H9 (cell line): Measurements from ENCODE around the gene OGFOD1. TPM values are rescaled to one million over a fixed set of nuclear protein-coding genes. Genes with fewer than 3 reads are reported as not detected.

ENCODE experiments used
- DNase-seq: peaks from one replicate; pipeline ENCODE4 v3.0.0-alpha.2; 2017
- H2AFZ ChIP-seq: one replicate; pipeline ENCODE4 v1.6.1; 2013; ENCODE audit warnings: mild to moderate bottlenecking, low read length, control low read depth, moderate library complexity
- H2AK5ac ChIP-seq: 2 replicates; pipeline ENCODE4 v1.6.1; 2013; ENCODE audit warnings: low read length, control low read depth, mixed read lengths; ENCODE audit not compliant: insufficient read length
- H2BK120ac ChIP-seq: one replicate; pipeline ENCODE4 v1.6.1; 2013; ENCODE audit warnings: low read depth, mild to moderate bottlenecking, low read length, control low read depth, inconsistent platforms; ENCODE audit not compliant: poor library complexity, severe bottlenecking
- H2BK12ac ChIP-seq: 2 replicates; pipeline ENCODE4 v1.6.1; 2013; ENCODE audit warnings: low read length, control low read depth, mixed read lengths, low read depth; ENCODE audit not compliant: insufficient read length
- H2BK15ac ChIP-seq: 2 replicates; pipeline ENCODE4 v1.6.1; 2013; ENCODE audit warnings: low read depth, low read length, control low read depth
- H2BK20ac ChIP-seq: one replicate; pipeline ENCODE4 v1.6.1; 2013; ENCODE audit warnings: low read depth, mild to moderate bottlenecking, low read length, control low read depth, inconsistent platforms; ENCODE audit not compliant: poor library complexity, severe bottlenecking
- H2BK5ac ChIP-seq: 2 replicates; pipeline ENCODE4 v1.6.1; 2013; ENCODE audit warnings: low read length, control low read depth, mixed read lengths; ENCODE audit not compliant: insufficient read length
- H3K14ac ChIP-seq: 2 replicates; pipeline ENCODE4 v1.6.1; 2013; ENCODE audit warnings: low read length, control low read depth; ENCODE audit not compliant: insufficient read depth
- H3K18ac ChIP-seq: 2 replicates; pipeline ENCODE4 v1.6.1; 2013; ENCODE audit warnings: low read depth, mild to moderate bottlenecking, mixed read lengths, low read length, control low read depth; ENCODE audit not compliant: insufficient read length
- H3K23ac ChIP-seq: 2 replicates; pipeline ENCODE4 v1.6.1; 2013; ENCODE audit warnings: low read length, control low read depth, mixed read lengths, low read depth; ENCODE audit not compliant: insufficient read length
- H3K23me2 ChIP-seq: 2 replicates; pipeline ENCODE4 v1.6.1; 2013; ENCODE audit warnings: low read depth, mild to moderate bottlenecking, mixed read lengths, low read length, control low read depth; ENCODE audit not compliant: insufficient read length, poor library complexity, severe bottlenecking
- H3K27ac ChIP-seq: 2 replicates; pipeline ENCODE4 v1.5.1; 2013; ENCODE audit warnings: low read length, control low read depth, mixed read lengths, low read depth; ENCODE audit not compliant: insufficient read length
- H3K27me3 ChIP-seq: 2 replicates; pipeline ENCODE4 v1.6.1; 2013; ENCODE audit warnings: low read length, control low read depth, inconsistent platforms; ENCODE audit not compliant: insufficient read depth
- H3K4ac ChIP-seq: 2 replicates; pipeline ENCODE4 v1.6.1; 2013; ENCODE audit warnings: low read depth, mild to moderate bottlenecking, control low read depth, inconsistent platforms, low read length, moderate library complexity
- H3K4me1 ChIP-seq: 2 replicates; pipeline ENCODE4 v1.6.1; 2013; ENCODE audit warnings: low read length, control low read depth, inconsistent platforms; ENCODE audit not compliant: insufficient read depth
- H3K4me2 ChIP-seq: 2 replicates; pipeline ENCODE4 v1.6.1; 2013; ENCODE audit warnings: low read length, control low read depth, mixed read lengths; ENCODE audit not compliant: insufficient read length, insufficient read depth
- H3K56ac ChIP-seq: 2 replicates; pipeline ENCODE4 v1.6.1; 2013; ENCODE audit warnings: low read depth, mild to moderate bottlenecking, mixed read lengths, low read length, control low read depth; ENCODE audit not compliant: insufficient read length
- H3K79me1 ChIP-seq: 2 replicates; pipeline ENCODE4 v1.6.1; 2013; ENCODE audit warnings: low read depth, mild to moderate bottlenecking, moderate library complexity, low read length, control low read depth, inconsistent platforms; ENCODE audit not compliant: insufficient read depth, poor library complexity, severe bottlenecking
- H3K79me2 ChIP-seq: 2 replicates; pipeline ENCODE4 v1.6.1; 2013; ENCODE audit warnings: low read length, control low read depth, inconsistent platforms; ENCODE audit not compliant: insufficient read depth
- H3K9ac ChIP-seq: 2 replicates; pipeline ENCODE4 v1.6.1; 2013; ENCODE audit warnings: low read length, control low read depth, mixed read lengths; ENCODE audit not compliant: insufficient read length; ENCODE audit errors: extremely low read depth
- H3K9me3 ChIP-seq: one replicate; pipeline ENCODE4 v1.6.1; 2013; ENCODE audit warnings: low read depth, low read length, inconsistent platforms; ENCODE audit not compliant: control insufficient read depth
- H3T11ph ChIP-seq: one replicate; pipeline ENCODE4 v1.6.1; 2013; ENCODE audit warnings: mild to moderate bottlenecking, low read length, control low read depth, inconsistent platforms
- H4K20me1 ChIP-seq: one replicate; pipeline ENCODE4 v1.6.1; 2013; ENCODE audit not compliant: control insufficient read depth, insufficient read length, insufficient read depth
- H4K5ac ChIP-seq: 2 replicates; pipeline ENCODE4 v1.6.1; 2013; ENCODE audit warnings: low read depth, mild to moderate bottlenecking, mixed read lengths, low read length, control low read depth; ENCODE audit not compliant: insufficient read length
- H4K8ac ChIP-seq: replicated peaks from 2 replicates; pipeline ENCODE4 v1.6.1; 2013; ENCODE audit warnings: low read length, control low read depth, mixed read lengths, low read depth; ENCODE audit not compliant: insufficient read length
- H4K91ac ChIP-seq: 2 replicates; pipeline ENCODE4 v1.6.1; 2013; ENCODE audit warnings: low read depth, mild to moderate bottlenecking, moderate library complexity, mixed read lengths, low read length, control low read depth; ENCODE audit not compliant: insufficient read length
- H3K27ac Mint-ChIP-seq, 3 experiments: 2 replicates in 2 of 3; 3 replicates in 1 of 3; pipeline ENCODE4 v1.8.0; 2020 to 2021; ENCODE audit warnings: mixed read lengths in 3 of 3, mild to moderate bottlenecking in 1 of 3, moderate library complexity in 1 of 3
- H3K27me3 Mint-ChIP-seq: 2 replicates; pipeline ENCODE4 v1.8.0; 2021; ENCODE audit warnings: low read depth, mild to moderate bottlenecking, moderate library complexity, mixed read lengths
- H3K36me3 Mint-ChIP-seq, 3 experiments: 2 replicates in 2 of 3; 3 replicates in 1 of 3; pipeline ENCODE4 v1.8.0; 2020 to 2021; ENCODE audit warnings: low read depth in 3 of 3, mixed read lengths in 3 of 3; ENCODE audit not compliant: insufficient read depth in 1 of 3
- H3K4me1 Mint-ChIP-seq, 2 experiments: 2 replicates each; pipeline ENCODE4 v1.8.0; 2020; ENCODE audit warnings: mixed read lengths in 2 of 2
- H3K4me3 Mint-ChIP-seq, 2 experiments: 2 replicates in 1 of 2; 3 replicates in 1 of 2; pipeline ENCODE4 v1.8.0; 2020 to 2021; ENCODE audit warnings: mild to moderate bottlenecking in 2 of 2, mixed read lengths in 2 of 2, moderate library complexity in 1 of 2
- H3K9me3 Mint-ChIP-seq, 2 experiments: 2 replicates in 1 of 2; 3 replicates in 1 of 2; pipeline ENCODE4 v1.8.0; 2020; ENCODE audit warnings: mild to moderate bottlenecking in 2 of 2, mixed read lengths in 2 of 2, moderate library complexity in 1 of 2
- WGBS: extraction: QIAGEN DNeasy Blood & Tissue Kit; methylation state at CpG from one replicate; pipeline ENCODE4 v1.1.7; 2013; ENCODE audit warnings: missing lambda C conversion rate, low lambda C conversion rate, mixed read lengths; ENCODE audit not compliant: insufficient read length; ENCODE audit errors: extremely low coverage; 5-methylcytosine and 5-hydroxymethylcytosine counted together
- total RNA-seq: library from RNA; stranded (reverse); gene quantifications from 2 replicates; pipeline ENCODE4 v1.2.1, GENCODE V29; 2021
- TF ChIP-seq, protein P1 (sequence below): fragments of 200-600 bp; sonication (generic); conservative IDR thresholded peaks from 3 replicates; pipeline ENCODE4 v1.8.0; 2021; ENCODE audit warnings: antibody characterized with exemption, mild to moderate bottlenecking

The OGFOD1 gene
- total RNA-seq, 1 experiment from 2014 or later, result 66.5 TPM

DNA sequence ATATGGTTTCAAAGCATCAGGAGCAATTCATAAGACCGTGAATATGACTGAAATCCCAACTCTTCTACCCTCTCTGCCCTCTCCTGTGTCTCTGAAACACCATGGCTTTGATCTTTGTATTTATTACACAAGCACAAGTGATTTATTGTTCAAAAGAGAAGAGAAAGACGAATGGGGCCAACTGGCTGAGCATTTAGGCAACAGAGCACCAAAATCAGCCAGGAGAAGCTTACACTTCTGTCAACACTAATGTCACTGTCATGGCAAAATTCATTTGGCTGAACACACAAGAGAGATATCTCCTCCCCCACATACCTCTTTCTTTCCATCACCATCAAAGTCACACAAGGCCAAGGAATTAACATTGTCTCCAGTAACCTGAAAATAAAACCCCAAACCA lies 59.2 kb downstream of the OGFOD1 start:
- Histone ChIP-seq H3T11ph (no peak overlapping the region), H3K14ac (no peak overlapping the region), H3K4ac (no peak overlapping the region), H4K20me1 (no peaks in the 10 kb centered on the region), H4K5ac (no peak overlapping the region), H3K4me2 (no peak overlapping the region), H3K4me1 (no peaks in the 10 kb centered on the region), H4K8ac (no peak overlapping the region), H2AFZ (no peak overlapping the region), H3K27ac (no peak overlapping the region), H3K79me2 (no peaks in the 10 kb centered on the region), H3K79me1 (no peaks in the 10 kb centered on the region), H2BK5ac (no peak overlapping the region), H3K23me2 (no peaks in the 10 kb centered on the region), H3K9me3 (no peaks in the 10 kb centered on the region), H2BK12ac (no peak overlapping the region), H3K27me3 (no peaks in the 10 kb centered on the region), H3K18ac (no peak overlapping the region), H3K9ac (no peak overlapping the region), H2AK5ac (no peak overlapping the region), H2BK120ac (no peak overlapping the region), H3K23ac (no peak overlapping the region), H3K56ac (no peak overlapping the region), H2BK15ac (no peak overlapping the region), H2BK20ac (no peak overlapping the region), H4K91ac (no peak overlapping the region)
- TF ChIP-seq, protein P1, sequence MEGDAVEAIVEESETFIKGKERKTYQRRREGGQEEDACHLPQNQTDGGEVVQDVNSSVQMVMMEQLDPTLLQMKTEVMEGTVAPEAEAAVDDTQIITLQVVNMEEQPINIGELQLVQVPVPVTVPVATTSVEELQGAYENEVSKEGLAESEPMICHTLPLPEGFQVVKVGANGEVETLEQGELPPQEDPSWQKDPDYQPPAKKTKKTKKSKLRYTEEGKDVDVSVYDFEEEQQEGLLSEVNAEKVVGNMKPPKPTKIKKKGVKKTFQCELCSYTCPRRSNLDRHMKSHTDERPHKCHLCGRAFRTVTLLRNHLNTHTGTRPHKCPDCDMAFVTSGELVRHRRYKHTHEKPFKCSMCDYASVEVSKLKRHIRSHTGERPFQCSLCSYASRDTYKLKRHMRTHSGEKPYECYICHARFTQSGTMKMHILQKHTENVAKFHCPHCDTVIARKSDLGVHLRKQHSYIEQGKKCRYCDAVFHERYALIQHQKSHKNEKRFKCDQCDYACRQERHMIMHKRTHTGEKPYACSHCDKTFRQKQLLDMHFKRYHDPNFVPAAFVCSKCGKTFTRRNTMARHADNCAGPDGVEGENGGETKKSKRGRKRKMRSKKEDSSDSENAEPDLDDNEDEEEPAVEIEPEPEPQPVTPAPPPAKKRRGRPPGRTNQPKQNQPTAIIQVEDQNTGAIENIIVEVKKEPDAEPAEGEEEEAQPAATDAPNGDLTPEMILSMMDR, result no peak
- Mint-ChIP-seq H3K4me3 (no peak overlapping the region), H3K9me3 (no peaks in the 10 kb centered on the region), H3K27ac (no peak overlapping the region), H3K36me3 (peaks cover 2 to 14% (median 11%) of the 10 kb centered on the region in 3 experiments; a peak in 6 of 7 replicates), H3K4me1 (no peaks in the 10 kb centered on the region; a peak in 1 of 4 replicates), H3K27me3 (no peaks in the 10 kb centered on the region)
- DNase-seq, result no peak
- no CpG with 5 or more reads among the region's 2 CpGs for WGBS
